Measurements from ENCODE around the gene ATF7IP.

The ATF7IP gene

GRCh38 chr12:14422516-14423230, 57.2 kb downstream of the ATF7IP start:
- no peak for DNase-seq

DNA sequence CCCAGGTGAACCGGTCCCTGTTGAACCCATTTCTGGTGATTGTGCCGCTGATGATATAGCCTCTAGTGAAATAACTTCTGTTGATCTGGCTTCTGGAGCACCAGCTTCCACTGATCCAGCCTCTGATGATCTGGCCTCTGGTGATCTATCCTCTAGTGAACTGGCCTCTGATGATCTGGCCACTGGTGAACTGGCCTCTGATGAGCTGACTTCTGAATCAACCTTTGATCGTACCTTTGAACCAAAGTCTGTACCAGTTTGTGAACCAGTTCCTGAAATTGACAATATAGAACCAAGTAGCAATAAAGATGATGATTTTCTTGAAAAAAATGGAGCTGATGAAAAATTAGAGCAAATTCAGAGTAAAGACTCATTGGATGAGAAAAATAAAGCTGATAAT, 59.1 kb downstream of the ATF7IP start:
- no peak for DNase-seq

DNA sequence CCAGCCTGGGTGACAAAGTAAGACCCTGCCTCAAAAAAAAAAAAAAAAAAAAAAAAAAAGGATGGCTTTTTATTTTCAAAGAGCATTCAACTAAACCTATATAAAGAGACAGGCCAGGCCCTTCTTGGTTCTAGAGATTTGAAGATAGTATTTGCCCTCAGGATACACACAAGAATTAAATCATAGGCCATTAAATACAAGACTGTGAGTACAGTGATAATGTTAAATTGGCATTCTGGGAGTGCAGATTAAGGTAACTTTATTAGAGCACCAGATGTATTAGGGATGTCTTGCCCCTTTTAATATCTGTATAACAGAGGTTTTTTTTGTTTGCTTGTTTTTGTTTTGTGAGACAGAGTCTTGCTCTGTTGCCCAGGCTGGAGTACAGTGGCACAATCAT, 61.3 kb downstream of the ATF7IP start:
- no peak for DNase-seq

DNA sequence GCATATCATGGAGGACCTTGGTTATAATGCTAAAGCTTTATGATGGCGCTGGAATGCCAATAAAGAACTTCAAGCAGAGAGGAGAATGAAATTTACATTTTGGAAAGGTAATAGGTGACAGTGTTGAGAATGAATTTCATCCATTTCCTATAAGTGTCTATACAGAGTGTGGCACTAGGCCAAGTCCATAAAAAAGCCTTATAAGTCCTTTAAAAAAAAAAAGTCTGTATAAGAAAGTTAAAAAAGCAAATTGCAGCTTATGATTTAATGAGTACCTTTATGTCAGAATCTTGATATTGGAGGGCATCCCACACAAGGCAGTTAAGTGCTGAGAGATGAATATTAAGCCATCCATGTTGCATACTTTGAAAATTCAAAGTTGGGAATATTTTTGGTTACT, 62.4 kb downstream of the ATF7IP start:
- no peak for DNase-seq

DNA sequence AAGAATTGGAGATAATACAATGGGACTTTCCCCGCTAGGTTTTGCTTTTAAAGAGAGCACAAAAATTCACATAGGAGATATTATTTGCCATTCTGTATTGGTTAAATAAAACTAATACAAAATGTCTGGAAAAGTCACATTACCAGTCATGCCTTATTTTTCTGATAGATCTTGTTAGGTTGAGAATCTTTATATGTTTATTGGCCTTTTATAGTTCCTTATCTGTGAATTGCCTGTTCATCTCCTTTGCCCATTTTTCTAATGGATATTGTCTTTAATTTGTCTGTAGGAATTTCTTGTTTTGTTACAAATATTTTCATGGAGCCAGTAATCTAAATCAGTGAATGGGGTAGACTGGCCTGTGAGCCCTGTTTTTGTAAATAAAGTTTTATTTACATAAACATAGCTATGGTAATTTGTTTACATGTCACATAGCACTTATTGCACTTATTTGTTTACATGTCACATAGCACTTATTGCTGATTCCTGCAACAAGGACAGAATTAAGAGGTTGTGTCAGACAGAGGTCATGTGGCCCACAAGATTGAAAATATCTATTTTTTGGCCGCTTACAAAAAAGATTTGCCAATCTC, 65.0 kb downstream of the ATF7IP start:
- DNase-seq = no peak

DNA sequence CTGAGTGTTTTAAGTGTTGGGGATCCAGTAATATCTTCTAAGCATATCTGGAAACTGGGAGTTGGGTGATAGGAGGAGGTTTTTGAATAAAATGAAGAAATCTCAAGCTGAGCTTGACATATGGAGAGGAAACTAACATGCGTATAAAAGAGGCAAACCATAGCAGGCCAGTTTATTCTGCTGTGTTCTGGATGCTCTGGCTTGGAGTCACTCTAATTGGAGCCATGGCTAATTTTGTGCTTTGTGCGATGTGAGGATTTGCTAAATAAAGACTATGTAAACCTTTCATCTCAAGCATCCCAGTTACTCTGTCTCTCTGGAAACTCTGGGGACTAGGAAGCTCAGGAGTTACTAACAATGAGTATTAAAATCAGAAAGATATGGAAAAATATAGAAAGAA, 66.5 kb downstream of the ATF7IP start:
- DNase-seq = no peak

GRCh38 chr12:14435627-14436026, 70.1 kb downstream of the ATF7IP start:
- no peak for DNase-seq

GRCh38 chr12:14442221-14442881, 76.9 kb downstream of the ATF7IP start:
- DNase-seq = no peak

GRCh38 chr12:14443531-14443930, 78.0 kb downstream of the ATF7IP start:
- DNase-seq = no peak

GRCh38 chr12:14450479-14450878, 85.0 kb downstream of the ATF7IP start:
- no peak for DNase-seq

DNA sequence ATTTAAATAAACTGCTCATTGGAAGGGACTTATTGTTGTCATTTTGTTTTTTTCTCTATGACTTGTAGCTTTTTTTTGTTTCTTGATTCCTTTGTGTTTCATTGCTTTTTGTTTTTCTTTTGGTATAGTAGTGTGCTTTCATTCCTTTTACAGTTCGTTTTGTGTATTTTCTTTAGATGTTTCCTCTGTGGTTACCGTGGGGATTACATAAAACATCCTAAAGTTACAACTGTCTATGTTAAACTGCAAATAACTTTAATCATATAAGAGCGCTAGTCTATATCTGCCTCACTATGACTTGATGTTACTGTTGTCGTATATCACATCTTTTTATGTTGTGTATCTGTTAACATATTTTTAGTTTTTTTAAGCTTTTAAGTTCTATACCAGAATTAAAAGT, 86.9 kb downstream of the ATF7IP start:
- DNase-seq = no peak

DNA sequence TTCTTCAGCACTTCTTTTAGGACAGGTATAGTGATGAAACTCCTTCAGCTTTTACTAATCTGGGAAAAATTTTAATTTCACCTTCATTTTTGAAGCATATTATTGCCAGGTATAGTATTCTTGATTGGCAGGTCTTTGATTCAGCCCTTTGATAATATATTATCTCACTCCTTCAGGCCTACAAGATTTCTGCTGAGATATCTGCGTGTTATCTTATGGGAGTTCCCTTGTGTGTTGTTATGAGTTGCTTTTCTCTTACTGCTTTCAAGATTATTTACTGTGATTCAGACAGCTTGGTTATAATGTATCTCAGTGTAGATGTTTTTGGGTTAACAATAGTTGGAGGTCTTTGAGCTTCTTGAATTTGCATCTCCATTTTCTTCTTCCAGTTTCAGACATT, 87.4 kb downstream of the ATF7IP start:
- DNase-seq = no peak

GRCh38 chr12:14454098-14454907, 88.8 kb downstream of the ATF7IP start:
- peak; percentile 77 for DNase-seq

- DNase-seq = no peak
Measured at GRCh38 chr12:14460212-14460841, 94.8 kb downstream of the ATF7IP start.

DNA sequence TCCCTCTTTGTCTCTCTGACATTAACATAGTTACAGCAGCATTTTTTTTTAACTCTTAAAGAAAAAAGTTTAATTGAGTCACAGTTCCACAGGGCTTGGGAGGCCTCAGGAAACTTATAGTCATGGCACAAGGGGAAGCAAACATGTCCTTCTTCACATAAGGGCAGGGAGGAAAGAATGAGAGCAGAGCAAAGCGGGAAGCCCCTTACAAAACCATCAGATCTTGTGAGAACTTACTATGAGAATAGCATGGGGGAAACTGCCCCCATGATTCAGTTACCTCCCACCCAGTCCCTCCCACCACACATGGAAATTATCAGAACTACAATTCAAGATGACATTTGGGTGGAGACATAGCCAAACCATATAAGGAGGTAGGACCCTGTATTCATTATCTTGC, 106.0 kb downstream of the ATF7IP start:
- no peak for DNase-seq

- DNase-seq = peak; percentile 6
Measured at GRCh38 chr12:14473707-14474287, 108.3 kb downstream of the ATF7IP start.

GRCh38 chr12:14479004-14479403, 113.5 kb downstream of the ATF7IP start:
- DNase-seq = no peak

GRCh38 chr12:14481201-14481600, 115.7 kb downstream of the ATF7IP start:
- no peak for DNase-seq

DNA sequence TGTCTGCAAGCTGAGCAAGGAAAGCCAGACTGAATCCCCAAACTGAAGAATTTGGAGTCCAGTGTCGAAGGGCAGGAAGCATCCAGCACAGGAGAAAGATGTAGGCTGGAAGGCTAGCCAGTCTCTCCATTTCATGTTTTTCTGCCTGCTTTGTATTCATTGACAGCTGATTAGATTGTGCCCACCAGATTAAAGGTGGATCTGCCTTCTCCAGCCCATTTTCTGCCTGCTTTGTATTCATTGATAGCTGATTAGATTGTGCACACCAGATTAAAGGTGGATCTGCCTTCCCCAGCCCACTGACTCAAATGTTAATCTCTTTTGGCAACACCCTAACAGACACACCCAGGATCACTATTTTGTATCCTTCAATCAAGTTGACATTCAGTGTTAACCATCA, 116.9 kb downstream of the ATF7IP start:
- DNase-seq = no peak

DNA sequence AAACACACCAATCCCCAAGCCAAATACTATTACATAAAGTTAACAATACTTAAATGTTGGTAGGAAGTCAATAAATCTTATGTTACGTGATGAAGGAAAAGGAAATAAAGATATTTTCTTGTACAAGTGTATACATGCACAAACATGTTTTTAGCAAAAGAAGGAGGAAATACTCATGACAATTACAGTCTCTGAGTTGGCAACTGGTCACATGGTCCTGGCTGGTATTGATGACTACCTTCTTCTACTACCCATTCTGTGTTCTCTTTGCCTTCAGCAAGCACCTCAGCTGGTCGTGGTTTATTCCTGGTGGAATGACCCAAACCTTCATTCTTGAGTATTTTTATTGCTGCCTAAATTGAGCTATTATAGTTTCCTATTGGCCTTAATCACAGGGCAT, 117.4 kb downstream of the ATF7IP start:
- DNase-seq = no peak

DNA sequence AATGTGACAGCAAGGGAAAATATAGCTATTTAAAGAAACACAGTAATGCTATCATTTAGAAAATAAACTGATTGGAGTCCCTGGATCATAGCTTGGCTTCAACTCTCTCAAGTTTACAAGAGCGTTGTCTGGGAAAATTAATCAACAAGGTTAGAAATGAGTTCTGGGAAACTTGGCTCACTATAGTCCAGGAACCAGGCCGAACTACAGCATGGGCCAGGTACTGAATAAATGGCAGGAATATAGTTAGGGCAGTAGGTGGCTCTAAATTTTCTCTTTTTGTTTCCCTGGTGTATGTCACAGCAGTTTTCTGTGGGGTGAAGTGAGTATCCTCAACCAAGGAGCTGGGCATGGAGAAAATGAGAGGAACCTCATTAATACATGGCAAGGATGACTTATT, 129.8 kb downstream of the ATF7IP start:
- DNase-seq = no peak
